Stomach (tissue), 4 donors: Measurements from ENCODE around the gene UGT1A10.

Source experiments
- CTCF ChIP-seq, 7 experiments: fragments of 450-650 bp in 4 of 7; fragments of 200-600 bp in 3 of 7; sonication (generic) in 3 of 7; IDR thresholded peaks; one replicate each; pipeline ENCODE4 v1.5.1; 2016 to 2019; ENCODE audit warnings: antibody characterized with exemption in 7 of 7, control low read depth in 2 of 7, mild to moderate bottlenecking in 1 of 7
- EP300 ChIP-seq: sonication (generic); formaldehyde crosslinking; IDR thresholded peaks from one replicate; pipeline ENCODE4 v1.6.1; 2017; ENCODE audit warnings: antibody characterized with exemption
- POLR2A ChIP-seq, 4 donors: fragments of 450-650 bp; IDR thresholded peaks; one replicate each; pipeline ENCODE4 v1.6.1; 2016; ENCODE audit warnings: antibody characterized with exemption in 4 of 4, control low read depth in 2 of 4, mild to moderate bottlenecking in 1 of 4, moderate library complexity in 1 of 4
- POLR2AphosphoS5 ChIP-seq, 3 donors: sonication (generic); formaldehyde crosslinking; IDR thresholded peaks; one replicate each; pipeline ENCODE4 v1.6.1; 2016; ENCODE audit warnings: antibody characterized with exemption in 3 of 3

- TF ChIP-seq CTCF (IDR thresholded peaks at IDR 0.05) (no peak), POLR2A (IDR thresholded peaks at IDR 0.05) (no peak), POLR2AphosphoS5 (IDR thresholded peaks at IDR 0.05) (no peak), EP300 (no peak)
Observed at GRCh38 chr2:233698740-233699139, 62.5 kb downstream of the UGT1A10 start.
